ENCODE data around the gene TMEM61. TPM values are rescaled to one million over a fixed set of nuclear protein-coding genes. Genes with fewer than 3 reads are reported as not detected.

TMEM61 gene
- total RNA-seq, 2 experiments from 2014 or later: not detected

GRCh38 chr1:54965624-54966340 is 14.6 kb upstream of the TMEM61 start:
- Mint-ChIP-seq H3K9me3 (no peaks in the 10 kb centered on the region), H3K36me3 (ENCODE audit: low read depth) (no peaks in the 10 kb centered on the region), H3K4me1 (ENCODE audit: low read depth) (peaks cover 5% of the 10 kb centered on the region), H3K27ac (no peak overlapping the region), H3K27me3 (peaks cover 13% of the 10 kb centered on the region), H3K4me3 (no peak overlapping the region)
- ATAC-seq (peak; percentile 58), DNase-seq (peak; percentile 10)
- TF ChIP-seq CTCF (IDR thresholded peaks at IDR 0.05): no peak
- ChIA-PET CTCF (interaction anchor here (1.7 to 4.3 kb wide), 5 partner anchors 15 to 56 kb away, joined by 6 to 24 read pairs (median 8); no protein-coding TSS in a partner anchor), POLR2A (no interaction called here)
- intact Hi-C loops (cut with micrococcal nuclease): no loop called here

- POLR2A ChIA-PET: no interaction called here
- Mint-ChIP-seq H3K4me3 (no peak overlapping the region), H3K27ac (no peak overlapping the region), H3K36me3 (ENCODE audit: low read depth) (no peaks in the 10 kb centered on the region), H3K4me1 (ENCODE audit: low read depth) (peaks cover 10% of the 10 kb centered on the region), H3K9me3 (no peaks in the 10 kb centered on the region), H3K27me3 (peaks cover 18% of the 10 kb centered on the region)
- ATAC-seq (no peak), DNase-seq (no peak)
- TF ChIP-seq CTCF (IDR thresholded peaks at IDR 0.05): no peak
- intact Hi-C loops (cut with micrococcal nuclease): no loop called here
- CTCF ChIA-PET: no interaction called here
These were observed 13.1 kb upstream of the TMEM61 start for GRCh38 chr1:54967372-54967771.

DNA sequence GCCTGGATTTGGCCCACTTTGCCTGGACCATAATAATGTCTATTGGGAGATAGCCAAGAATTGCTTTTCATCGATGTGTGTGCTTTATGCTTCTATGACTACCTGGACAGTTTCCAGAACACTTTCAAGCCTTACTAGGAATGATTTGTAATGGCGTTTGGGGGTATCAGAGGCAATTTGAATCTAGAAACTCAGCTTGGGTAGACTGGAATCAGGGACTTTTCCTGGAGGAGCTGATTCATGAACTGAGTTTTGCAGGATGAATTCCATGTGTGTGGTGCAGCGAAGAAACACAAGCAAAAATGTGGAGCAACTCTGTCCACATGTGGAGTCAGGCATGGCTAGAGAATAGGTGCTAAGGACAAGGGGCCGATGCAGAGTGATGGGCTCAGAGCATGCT is 11.9 kb upstream of the TMEM61 start:
- Mint-ChIP-seq H3K27ac (no peak overlapping the region), H3K4me3 (no peak overlapping the region), H3K9me3 (no peaks in the 10 kb centered on the region), H3K36me3 (ENCODE audit: low read depth) (no peaks in the 10 kb centered on the region), H3K27me3 (peaks cover 25% of the 10 kb centered on the region), H3K4me1 (ENCODE audit: low read depth) (peaks cover 10% of the 10 kb centered on the region)
- DNase-seq (no peak), ATAC-seq (no peak)
- ChIA-PET POLR2A (no interaction called here), CTCF (interaction anchor here (1.2 kb wide), 1 partner anchor 53 kb away, joined by 3 read pairs; no protein-coding TSS in a partner anchor)
- intact Hi-C loops (cut with micrococcal nuclease): no loop called here
- no peak for TF ChIP-seq CTCF (IDR thresholded peaks at IDR 0.05)

GRCh38 chr1:54969879-54970278 is 10.5 kb upstream of the TMEM61 start:
- Mint-ChIP-seq H3K27ac (no peak overlapping the region), H3K27me3 (peaks cover 25% of the 10 kb centered on the region), H3K36me3 (ENCODE audit: low read depth) (no peaks in the 10 kb centered on the region), H3K9me3 (no peaks in the 10 kb centered on the region), H3K4me3 (no peak overlapping the region), H3K4me1 (ENCODE audit: low read depth) (peaks cover 10% of the 10 kb centered on the region)
- DNase-seq: no peak
- ChIA-PET CTCF (no interaction called here), POLR2A (no interaction called here)
- no peak for ATAC-seq
- intact Hi-C loops (cut with micrococcal nuclease): no loop called here
- TF ChIP-seq CTCF (IDR thresholded peaks at IDR 0.05): no peak

DNA sequence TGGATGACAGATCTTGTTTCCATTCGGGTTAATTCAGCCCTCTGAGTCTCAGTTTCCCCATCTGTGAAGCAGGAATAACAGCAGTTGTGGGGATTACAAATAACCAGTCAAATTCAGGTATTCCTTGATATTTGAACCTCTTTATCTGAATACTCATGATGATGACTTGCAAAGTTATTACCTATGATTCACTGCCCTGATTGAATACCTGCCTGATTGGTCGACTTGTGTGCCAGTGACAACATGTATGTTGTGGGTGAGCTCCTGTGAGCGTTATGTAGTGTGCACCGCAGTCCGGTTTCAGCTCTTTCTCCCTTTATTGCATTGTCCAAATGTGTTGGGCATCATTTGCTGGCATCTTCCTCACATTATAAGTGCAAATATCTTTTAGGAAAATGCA is 9.5 kb upstream of the TMEM61 start:
- ATAC-seq (no peak), DNase-seq (no peak)
- Mint-ChIP-seq H3K27me3 (peaks cover 28% of the 10 kb centered on the region), H3K27ac (no peak overlapping the region), H3K4me3 (no peak overlapping the region), H3K36me3 (ENCODE audit: low read depth) (no peaks in the 10 kb centered on the region), H3K4me1 (ENCODE audit: low read depth) (peaks cover 9% of the 10 kb centered on the region), H3K9me3 (no peaks in the 10 kb centered on the region)
- CTCF ChIA-PET: no interaction called here
- intact Hi-C loops (cut with micrococcal nuclease): no loop called here
- no peak for TF ChIP-seq CTCF (IDR thresholded peaks at IDR 0.05)
- POLR2A ChIA-PET: no interaction called here

Measured in activated CD8-positive, alpha-beta T cell treated with anti-CD3 and anti-CD28 coated beads for 36 hours (primary cell).